GM19468 (cell line): ENCODE results near the gene FDXR.
A peak's percentile ranks its signal among the peaks of the same experiment; 100 is the strongest.
"Not testable (repeated sequence)": the region's sequence is repeated elsewhere in the genome, so short reads cannot be mapped to it uniquely, and the experiment has no call there.

Experiments used
- ATAC-seq: cut with Tn5 transposase; IDR thresholded peaks from one replicate; pipeline ENCODE4 v1.9.1; 2021; ENCODE audit warnings: mild to moderate bottlenecking, moderate library complexity, moderate number of reproducible peaks; ENCODE audit not compliant: unreplicated experiment; ENCODE audit errors: extremely low read depth

The FDXR gene

DNA sequence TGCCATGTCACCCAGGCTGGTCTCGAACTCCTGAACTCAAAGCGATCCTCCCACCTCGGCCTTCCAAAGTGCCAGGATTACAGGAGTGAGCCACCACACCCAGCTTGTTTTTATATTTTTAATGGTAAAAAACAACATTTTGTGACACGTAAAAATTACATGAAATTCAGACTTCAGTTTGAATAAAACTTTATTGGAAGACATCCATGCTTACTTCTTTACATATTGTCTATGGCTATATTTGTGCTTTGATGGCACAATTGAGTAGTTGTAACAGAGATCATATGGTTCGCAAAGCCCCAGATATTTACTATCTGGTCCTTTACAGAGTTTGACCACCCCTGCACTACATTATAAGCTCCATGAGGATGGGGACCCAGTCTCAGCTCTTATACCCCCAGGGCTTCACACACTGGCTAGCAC, 1.8 kb upstream of the FDXR start:
- ATAC-seq, result no peak

DNA sequence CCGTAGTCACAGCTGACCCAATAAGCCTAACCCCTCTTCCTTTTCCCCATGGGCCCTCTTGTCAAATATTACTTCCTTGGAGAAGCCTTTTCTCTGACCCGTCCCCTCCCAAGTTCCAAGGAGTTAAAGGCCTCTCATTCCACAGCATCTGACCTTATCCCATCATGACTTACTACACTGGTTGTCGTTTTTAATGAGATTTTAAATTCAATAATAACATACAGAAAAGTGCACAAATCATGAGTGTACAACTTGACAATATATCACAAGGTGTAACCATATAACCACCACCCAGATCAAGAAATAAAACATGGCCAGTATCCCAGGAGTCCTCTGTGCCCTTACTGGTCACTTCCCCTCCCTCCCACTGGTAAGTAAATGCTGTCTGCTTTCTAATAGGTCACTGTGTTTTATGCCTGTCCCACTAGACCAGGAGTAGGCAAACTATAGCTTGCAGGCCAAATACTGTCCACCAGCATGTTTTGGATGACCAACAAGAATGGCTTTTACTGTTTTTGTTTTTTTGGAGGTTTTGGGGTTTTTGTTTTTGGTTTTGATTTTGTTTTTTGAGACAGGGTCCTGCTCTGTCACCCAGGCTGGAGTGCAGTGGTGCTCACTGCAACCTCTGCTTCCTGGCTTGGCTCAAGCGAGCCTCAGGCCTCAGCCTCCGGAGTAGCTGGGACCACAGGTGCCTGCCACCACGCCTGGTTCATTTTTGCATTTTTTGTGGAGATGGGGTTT, 1.2 kb upstream of the FDXR start:
- ATAC-seq, result no peak

DNA sequence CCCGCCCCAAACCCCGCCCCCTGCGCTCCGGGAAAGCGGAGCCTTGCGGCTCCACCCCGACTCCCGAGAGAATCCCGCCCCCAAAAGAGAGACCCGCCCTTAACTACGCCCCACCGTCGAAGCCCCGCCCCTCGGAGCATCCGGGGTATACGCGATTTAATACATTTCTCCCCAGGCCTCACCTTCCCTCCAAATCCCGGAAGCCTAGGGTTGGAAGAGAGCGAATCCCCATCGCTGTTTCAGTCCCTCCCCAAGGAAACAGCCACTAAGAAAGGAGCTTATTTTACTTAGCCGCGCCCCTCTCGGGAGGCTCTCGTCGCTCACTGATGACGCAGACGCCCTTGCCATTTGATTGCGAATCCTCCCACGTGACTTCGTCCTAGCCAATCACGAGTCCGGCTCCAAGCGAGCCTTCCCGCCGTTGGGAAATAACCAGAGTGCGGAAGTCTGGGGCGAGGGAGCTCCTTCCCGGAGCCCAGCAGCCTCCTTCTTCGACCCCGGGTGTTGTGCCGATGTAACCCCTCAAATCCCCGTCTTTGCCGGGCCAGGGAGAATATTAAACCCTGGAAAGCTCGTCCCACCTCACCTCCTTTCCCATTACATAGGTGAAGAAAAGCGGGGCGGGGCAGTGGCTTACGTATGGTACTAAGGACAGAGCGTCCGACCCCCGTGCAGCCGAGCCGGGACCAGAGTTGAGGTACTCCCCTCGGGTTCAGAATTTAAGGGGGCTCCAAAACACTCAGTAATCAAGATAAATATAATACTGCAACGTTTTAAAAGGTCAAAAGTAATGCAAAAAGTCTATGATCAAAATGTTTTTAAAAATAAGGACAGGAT, 461 bp upstream of the FDXR start:
- ATAC-seq, result peak; percentile 69

DNA sequence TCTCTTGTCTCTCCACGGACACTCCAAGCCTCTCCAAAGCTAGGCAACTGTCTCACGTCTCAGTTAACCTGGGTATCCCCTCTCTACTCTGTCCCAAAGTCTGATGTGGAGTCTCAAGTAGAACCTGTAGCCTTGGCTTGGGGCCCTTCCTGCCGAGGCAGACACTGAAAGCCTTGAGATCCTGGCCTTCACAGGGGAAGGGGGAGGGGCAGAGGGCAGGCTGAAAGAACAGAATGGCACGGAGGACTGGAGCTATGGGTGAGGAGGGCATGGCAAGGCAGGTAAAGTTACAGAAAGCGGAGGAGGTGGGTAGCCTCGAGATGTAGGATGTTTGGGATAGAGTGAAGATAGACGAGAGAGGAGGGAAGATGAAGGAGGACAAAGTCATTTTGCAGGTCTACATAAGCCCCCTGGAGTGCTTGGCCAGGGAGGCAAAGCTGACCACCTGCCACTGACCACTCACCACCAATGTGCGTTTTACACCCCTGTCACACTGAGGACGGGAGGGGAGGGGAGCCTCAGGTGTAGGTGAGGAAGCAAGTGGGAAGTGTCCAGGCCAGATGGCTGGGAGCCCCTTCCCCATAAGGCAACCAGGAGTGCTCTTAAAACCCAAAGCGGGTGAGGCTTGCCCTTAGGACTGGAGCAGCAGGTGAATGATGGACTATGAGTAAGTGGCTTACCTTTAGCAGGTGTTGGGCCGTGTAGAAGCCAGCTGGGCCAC, 1.3 kb downstream of the FDXR start:
- no peak for ATAC-seq

DNA sequence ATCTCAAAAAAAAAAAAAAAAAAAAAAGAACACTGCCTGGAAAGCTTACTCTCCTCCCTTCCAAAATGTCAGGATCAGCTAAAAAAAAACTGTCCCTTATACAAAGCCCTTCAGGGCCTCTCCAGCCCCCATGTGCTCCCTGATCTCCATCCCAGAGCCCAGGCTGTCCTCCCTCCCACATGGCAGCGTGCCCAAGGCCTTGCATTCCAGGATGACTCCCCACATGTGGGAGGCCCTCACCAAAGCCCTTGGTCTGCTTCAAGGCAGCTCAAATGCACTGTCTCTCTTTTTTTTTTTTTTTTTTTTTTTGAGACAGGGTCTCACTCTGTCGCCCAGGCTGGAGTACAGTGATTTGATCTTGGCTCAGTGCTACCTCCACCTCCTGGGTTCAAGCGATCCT, 2.3 kb downstream of the FDXR start:
- ATAC-seq, result no peak

DNA sequence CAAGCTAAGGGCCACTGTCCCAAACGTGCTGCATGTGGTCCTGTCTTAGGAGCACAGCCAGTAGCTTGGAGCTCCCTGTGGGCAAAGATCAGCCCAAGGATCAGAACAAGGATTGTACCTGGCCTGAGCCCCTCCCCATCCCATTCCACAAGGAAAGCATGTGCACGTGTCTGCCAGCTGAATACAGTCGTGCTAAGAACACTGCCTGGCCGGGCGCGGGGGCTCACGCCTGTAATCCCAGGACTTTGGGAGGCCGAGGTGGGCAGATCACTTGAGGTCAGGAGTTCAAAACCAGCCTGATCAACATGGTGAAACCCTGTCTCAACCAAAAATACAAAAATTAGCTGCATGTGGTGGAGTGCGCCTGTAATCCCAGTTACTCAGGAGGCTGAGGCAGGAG, 2.8 kb downstream of the FDXR start:
- ATAC-seq, result not testable (repeated sequence)

DNA sequence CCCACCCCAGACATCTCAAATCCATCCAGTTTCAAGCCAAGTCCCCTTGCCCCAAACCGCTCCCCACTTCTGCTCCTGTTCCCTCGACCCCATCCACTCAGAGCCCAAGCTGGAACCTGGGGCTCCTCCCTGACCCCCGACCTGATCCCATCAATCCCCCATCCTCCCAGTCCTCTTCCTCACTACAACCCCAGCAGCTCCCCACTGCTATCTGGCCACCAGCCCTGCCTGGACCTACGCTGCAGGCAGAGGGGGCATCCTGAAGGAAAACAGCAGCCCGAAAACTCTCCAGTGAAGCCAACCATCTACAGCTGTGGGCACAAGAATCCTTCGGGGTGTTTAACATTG, 3.9 kb downstream of the FDXR start:
- ATAC-seq, result no peak

DNA sequence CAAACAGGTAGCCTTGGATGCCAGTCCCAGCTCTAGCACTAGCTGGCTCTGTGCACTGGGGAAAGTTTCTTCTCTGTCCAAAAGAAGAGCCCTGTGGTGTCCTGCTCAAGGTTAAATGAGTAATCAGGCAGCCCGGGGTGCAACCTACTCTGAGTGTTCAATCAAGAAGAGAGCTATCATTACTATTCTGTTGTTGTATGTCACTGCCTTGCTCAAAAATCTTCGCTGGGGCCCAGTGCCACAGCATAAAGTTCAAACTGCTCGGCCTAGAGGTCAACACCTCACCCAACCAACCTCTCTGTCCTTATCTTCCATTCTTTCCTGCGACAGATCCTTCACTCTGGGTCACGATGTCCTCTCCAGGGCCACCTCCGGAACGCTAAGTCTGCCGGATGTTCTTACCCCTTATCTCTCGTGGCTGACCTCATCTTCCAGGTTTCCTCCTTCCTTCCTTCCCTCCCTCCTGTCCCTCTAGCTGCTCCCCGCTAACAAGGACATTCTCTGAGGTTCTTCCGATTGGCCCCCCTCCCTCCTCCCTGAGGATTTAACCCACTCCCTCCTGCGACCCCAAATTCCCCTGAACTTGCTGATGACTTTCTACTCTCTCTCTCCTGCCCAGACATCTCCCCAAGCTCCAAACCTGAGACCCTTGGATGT, 4.4 kb downstream of the FDXR start:
- ATAC-seq, result no peak

DNA sequence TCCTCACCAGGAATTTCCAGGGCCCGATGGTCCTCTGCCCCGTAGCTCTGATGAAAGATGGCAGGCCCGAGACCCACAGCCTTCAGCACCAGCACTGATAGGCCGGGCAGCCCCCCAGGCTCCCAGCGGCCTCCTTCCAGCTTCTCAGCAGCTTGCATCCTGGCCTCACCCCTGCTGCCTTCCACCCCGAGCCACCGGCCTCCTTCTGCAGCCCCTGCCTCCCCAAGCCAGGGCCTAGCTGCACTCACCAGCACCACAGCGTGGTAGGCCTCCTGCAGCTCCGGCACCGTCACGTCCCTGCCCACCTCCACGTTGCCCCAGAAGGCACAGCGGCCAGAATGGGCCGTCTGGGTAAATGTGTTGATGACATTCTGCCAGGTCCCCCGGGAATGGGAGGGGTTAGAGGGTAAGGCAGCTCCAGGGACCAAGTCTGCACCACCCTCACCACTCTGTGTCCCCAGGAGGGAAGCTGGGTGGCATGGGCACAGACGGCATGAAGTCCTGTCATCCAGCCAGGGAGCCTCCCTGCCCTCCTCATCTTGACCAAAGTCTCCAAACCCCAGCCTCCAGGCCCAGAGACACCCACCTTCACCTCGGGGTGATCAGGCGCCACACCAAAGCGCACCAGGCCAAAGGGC, 6.5 kb downstream of the FDXR start:
- ATAC-seq, result no peak

DNA sequence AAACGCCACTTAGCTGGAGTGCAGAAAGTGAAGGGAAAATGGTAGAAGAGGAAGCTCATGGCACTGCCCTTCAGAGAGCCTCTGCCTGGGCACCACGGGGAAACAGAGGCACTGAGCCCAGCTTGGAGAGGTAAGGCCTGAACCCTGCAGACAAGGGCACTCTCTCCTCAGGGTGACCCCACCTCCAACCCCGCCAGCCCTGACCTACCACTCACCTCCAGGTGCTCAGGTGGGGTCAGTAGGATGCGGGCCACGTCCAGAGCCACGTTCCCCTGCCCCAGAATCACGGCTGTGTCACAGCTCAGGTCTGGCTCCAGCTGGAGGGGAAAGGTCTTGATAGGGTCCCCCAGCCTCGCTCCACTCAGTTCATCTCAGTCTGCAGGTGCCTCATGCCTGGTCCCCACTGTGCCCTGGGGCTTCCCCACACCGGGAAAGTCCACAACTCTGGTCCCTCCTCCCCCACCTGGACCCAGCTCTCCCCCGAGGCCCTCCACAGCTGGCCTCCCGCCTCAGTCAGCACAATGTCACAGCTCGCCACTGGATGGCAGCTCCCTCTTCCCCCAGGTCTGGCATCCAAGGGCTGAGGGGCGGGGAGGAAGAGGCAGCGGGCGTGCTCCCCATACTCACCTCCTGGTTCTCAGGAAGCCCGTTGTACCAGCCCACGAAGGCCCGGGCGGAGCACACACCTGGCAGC, 7.1 kb downstream of the FDXR start:
- no peak for ATAC-seq

DNA sequence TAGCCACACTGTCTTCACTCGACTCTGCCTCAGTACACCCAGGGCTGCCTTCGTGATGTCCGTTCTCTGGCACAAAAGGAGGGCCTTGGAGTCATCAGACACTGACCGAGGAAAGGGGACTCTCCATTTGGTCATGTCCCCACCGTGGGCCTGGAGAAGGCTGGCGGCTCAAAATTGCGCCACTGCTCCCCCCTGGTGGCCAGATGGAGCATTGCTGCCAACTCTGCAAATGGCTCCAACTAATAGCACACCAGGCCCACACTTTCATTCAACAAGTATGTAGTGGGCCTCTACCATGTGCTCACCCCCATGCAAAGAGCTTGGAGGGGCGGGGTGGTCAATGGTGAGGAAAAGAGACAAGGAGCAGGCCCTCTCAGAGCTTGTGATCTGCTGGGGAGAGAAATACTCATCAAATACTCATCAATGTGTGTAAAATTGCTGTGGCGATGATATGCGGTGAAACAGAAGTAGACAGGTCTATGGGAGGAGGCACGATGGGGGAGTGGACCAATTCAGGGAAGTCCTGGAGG, 7.9 kb downstream of the FDXR start:
- ATAC-seq, result no peak

DNA sequence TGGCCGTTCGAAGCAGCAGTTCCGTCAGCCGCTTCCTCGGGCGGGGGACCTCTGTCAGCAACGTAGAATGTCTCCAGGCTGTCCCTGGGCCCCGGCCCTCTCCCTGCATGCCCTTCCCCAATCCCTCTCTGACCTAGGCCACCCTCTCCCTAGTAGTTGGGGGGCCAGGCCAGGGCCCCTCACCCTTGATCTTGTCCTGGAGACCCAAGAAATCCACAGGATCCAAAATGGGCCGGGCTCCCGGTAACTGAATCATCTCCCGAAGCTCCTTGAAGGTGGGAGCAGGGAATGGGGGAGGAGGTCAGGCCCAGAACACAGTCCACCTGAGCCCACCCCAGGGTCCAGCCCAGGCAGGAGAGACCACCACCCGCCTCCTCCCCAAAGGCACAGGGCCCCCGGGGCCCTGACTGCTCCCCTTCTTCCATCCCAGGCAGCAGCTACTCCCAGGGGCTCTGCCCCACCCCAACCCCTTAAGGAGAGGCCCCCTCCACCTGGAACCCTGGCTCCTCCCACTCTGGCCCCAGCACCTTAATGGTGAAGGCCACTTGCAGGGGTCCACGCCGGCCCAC, 8.4 kb downstream of the FDXR start:
- ATAC-seq, result no peak

DNA sequence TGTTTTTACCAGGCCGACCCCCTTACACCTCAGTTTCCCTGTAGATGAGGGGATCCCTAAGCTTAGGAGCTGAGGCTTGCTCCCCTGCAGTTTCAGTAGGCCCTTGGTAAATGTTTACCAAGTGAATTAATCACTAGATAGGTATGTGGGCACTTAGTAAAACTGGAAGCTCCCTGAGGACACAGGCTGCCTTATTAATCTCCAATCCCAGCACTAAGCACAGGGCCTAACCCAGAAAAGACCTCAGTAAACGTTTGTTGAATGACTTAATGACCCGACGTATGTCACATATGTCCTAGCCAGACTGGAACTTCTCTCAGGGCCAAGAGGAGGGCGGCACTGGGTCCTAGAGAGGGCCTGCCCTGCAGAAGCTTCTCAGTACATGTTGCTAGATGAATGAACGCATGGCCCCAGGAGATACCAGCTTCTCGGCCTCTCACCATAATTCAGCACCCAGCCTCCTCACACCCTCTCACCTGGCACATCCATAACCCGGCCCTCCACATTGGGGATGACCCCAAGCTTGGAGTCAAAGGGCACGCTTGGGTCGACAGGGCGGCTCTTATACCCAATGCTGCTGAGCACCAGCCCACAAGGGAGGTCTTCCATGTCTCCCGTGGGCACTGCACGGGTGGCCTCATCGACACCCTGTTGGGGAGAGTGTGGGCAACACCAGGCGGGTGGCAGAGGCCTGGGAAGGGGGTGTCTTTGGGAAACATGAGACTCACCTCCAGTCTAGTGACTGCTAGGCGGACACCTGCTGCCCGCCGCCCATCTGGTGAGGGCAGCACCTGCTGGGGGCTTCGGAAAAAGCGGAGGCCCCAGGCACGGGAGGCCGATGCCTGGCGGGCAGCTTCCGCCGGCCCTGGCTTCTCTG, 9.1 kb downstream of the FDXR start:
- no peak for ATAC-seq

DNA sequence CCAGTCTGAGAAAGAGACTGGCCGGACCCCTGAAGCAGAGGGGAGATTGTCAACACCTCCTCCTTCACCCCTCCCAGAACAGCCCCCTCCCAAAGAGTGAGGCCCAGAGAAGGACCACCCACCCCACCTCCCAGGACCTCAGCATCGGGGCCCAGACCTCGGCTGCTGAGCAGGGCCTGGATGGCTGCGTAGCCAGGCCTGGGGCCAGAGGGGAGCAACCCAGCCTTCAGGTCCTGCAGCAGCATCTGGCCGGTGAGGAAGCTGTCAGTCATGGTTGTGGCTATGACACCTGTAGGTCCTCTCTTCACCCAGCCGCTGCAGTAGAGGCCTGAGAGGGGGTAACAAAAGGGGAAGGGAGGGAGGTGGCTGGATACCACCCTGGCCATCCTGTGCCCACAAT, 9.9 kb downstream of the FDXR start:
- ATAC-seq, result no peak

DNA sequence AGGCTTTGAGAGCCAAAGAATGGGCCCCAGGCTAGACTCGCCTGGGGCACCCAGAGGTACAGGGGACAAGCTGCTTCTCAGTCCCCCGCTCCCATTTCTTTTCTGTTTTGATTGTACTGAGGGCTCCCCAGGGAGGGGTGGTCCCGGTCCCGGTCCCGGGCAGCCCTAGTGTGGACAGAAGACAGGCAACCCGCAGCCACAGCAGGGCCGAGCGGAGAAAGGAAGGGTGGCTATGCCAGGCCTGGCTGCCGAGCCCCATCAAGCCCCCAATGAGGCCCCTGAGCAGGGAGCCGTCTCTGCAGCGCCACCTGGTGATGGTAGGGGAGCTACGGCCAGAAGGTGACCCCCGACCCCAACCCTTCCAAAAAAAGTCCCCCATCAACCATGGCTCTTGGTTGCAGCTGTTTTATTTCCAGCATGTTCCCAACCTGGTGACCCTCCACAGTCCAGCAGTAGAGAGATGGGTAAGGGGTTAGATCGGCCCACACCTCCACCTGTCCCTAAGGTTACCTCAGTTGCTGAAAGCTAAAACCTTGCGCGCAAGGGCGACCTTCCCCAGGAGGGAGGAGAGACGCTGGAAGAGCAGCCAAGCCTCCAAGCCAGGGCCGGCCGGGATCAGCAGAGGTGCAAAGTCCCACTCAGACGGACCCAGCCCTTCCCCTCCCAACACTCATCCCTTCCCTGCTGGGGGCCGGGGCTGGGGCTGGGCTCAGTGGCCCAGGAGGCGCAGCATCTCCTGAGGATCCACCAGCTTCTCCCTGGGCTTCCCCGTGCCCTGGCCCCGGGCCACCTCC, 10.5 kb downstream of the FDXR start:
- ATAC-seq, result no peak

DNA sequence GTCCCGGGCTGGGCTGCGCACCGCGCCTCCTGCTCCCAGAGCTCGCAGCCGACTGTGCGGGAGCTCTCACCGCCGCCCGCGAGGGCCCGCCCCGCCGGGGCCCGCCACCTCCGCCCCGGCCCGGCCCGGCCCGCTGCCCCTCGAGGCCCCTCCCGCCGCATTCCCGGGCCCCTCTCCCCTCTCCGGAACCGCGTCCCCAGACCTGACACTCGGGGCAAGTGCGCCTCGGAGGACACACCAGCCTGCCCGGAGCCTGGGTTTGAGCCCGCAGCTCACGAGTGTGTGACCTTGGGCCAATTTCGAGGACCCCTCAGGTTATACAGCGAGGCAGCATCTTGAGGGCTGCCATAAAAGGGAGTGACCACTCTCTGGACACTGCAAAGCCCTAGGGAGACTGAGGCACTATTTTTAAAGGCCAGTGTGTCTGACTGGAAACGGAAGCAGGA, 11.1 kb downstream of the FDXR start:
- no peak for ATAC-seq
